Activated T-helper 9 cell treated with anti-CD3 and anti-CD28 coated beads, Interleukin-2, amount 50 U/mL, for 16 hours (primary cell): ENCODE measurements around the gene PRDM2.
"Not testable (repeated sequence)": the region's sequence is repeated elsewhere in the genome, so short reads cannot be mapped to it uniquely, and the experiment has no call there.

ENCODE experiments used
- DNase-seq: peaks from one replicate; pipeline ENCODE4 v3.0.0-alpha.2; 2020; ENCODE audit warnings: low read depth

The PRDM2 gene, protein sequence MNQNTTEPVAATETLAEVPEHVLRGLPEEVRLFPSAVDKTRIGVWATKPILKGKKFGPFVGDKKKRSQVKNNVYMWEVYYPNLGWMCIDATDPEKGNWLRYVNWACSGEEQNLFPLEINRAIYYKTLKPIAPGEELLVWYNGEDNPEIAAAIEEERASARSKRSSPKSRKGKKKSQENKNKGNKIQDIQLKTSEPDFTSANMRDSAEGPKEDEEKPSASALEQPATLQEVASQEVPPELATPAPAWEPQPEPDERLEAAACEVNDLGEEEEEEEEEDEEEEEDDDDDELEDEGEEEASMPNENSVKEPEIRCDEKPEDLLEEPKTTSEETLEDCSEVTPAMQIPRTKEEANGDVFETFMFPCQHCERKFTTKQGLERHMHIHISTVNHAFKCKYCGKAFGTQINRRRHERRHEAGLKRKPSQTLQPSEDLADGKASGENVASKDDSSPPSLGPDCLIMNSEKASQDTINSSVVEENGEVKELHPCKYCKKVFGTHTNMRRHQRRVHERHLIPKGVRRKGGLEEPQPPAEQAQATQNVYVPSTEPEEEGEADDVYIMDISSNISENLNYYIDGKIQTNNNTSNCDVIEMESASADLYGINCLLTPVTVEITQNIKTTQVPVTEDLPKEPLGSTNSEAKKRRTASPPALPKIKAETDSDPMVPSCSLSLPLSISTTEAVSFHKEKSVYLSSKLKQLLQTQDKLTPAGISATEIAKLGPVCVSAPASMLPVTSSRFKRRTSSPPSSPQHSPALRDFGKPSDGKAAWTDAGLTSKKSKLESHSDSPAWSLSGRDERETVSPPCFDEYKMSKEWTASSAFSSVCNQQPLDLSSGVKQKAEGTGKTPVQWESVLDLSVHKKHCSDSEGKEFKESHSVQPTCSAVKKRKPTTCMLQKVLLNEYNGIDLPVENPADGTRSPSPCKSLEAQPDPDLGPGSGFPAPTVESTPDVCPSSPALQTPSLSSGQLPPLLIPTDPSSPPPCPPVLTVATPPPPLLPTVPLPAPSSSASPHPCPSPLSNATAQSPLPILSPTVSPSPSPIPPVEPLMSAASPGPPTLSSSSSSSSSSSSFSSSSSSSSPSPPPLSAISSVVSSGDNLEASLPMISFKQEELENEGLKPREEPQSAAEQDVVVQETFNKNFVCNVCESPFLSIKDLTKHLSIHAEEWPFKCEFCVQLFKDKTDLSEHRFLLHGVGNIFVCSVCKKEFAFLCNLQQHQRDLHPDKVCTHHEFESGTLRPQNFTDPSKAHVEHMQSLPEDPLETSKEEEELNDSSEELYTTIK (N-terminal part only)

DNA sequence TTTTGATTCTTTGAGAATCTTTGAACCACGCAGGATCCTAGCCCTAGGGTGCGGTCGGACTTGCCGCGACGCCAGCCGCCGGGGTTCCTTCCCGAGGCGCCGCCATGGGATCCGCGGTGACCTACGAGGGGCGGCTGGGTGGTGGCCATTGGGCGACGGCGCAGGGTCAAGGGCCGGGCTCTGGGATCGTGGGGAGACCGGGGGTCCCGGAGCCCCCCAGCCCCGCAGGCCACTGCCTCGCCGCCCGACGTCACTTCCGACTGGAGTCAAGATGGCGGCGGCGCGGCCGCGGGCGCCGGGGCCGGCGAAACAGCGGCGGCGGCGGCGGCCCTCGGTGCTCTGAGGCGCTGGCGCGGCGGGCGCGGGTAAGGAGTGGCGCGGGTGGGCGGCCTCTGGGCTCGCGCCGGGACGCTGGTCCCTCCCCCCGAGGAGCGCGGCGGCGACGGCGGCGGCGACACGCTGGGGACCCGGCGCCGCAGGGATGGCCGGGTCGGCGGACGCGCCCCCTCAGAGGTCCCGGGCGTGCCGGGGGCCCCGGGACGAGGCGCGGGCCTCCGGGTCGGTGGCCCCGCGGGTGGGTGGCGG is at the start of gene PRDM2:
Gene PRDM2, plus strand, starts transcription at position 253 of the 585 bp plus-strand sequence. CDS start 15,418 bp downstream, outside the sequence.
- peak; percentile 50 for DNase-seq

DNA sequence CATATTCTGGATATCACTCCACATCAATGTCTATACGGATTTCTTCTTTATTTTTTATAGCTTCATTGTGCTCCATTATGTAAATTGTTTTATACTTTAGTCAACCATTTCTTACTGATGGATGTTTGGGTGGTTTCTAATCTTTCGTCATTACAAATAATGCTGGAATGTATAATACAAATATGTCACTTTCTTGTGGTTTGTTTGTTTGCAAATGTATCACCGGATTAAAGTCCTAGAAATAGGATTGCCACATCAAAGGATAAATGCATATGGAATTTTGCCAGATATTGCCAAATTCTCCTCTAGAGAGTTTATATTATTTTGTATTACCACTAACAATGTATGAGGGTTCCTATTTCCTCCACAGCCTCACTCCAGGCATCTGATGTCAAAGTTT is 48.7 kb upstream of the PRDM2 start:
- no peak for DNase-seq

DNA sequence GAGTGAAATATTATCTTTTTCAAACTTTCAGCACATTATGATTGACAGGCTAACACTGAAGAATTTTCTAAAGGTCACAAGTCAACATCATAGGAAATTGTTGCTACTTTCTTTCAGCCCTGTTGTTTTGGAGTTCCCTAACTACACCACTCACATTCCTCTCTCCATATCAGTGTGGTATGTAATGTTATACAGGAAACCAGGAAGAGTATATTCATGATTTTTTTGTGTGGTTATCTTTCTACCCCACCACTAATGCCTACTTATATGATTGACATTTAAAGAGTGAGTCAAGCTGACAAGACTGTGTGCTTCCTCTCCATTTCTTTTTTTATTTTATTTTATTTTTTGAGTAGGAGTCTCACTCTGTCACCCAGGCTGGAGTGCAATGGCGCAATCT is 47.8 kb upstream of the PRDM2 start:
- DNase-seq, result no peak

DNA sequence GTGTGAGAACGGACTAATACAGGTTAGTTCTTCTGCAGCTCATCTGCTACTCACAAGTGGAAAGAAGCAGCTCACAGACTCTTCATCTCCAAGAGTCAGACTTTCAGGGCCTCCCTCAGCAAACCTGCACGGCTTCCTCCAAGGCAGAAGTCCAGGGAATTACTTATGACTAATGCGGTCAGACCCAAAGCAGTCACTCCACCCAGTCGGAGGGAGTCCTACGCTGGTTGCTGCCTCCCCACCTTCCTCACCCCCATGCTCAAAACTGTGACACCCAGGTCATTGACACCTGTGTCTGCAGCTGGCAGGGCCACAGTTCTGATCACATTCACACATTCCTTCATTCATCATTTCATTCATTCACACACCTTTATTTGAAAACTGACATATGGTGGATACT is 38.4 kb upstream of the PRDM2 start:
- no peak for DNase-seq

DNA sequence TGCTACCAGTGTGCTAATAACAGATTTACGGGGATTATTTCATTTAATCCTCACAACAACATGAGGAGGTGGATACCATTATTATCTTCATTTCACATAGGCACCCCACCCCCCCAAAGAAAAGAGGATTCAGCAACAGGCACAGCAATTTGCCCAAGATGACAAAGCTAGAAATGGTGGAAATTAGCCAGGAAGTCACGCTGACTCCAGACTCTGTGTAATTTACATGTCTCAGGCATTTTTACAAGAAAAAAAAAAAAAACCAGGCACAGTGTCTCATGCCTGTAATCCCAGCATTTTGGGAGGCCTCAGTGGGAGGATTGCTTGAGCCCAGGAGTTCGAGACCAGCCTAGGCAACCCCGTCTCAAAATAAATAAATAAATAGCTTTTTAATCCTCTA is 37.5 kb upstream of the PRDM2 start:
- DNase-seq, result no peak

DNA sequence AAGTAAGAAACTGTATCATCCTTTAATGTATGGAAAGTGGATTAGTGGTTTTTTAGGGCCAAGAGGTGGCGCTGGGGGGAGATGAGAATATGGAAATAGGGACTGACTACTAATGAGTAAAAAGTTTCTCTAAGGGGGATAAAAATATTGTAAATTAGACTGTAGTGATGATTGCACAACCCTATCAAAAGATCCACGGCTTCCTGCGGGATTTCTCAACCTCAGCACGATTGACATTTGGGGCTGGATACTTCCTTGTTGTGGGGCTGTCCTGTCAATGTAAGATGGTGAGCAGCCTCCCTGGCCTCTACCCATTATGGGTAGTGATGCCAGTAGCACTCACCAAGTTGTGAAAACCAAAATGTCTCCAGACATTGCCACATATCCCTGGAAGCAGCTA is 36.0 kb upstream of the PRDM2 start:
- DNase-seq, result no peak

DNA sequence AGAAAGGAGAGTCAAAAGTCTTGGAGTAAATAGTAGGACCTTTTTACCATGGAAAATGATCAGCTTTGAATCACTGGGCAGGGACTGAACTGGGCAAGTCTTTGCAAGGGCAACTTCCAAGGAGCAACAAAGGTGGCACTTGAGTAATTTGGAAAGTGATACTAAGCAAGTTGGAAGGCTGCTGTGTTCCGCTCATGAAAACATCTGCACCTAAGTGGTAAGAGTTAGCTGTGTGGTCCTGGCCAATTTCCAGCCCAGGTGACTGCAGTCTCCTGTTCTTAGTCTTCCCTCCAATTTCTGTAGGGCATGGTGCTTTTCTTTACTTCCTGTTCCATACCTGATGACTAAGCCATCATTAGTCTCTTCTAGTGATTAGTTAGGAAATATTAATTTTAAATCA is 35.5 kb upstream of the PRDM2 start:
- DNase-seq, result no peak

DNA sequence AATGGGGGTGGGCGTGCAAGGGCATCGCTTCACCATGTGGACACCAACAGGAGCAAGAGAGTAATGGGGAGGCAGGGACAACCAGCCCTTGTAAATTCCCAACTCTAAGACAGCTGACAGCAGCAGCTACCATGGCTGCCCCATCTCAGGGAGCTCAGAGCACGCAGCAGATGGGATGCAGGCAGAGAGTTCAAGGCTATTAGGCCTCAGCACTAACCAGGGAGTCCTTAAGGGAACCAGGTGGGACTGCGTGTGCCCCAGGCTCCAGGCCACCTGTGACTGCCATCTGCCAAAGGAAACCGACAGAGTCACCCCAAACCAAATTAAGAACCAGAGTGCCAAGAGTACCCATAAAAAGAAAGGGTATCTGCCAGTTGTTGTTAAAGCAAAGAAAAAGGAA is 33.7 kb upstream of the PRDM2 start:
- no peak for DNase-seq

DNA sequence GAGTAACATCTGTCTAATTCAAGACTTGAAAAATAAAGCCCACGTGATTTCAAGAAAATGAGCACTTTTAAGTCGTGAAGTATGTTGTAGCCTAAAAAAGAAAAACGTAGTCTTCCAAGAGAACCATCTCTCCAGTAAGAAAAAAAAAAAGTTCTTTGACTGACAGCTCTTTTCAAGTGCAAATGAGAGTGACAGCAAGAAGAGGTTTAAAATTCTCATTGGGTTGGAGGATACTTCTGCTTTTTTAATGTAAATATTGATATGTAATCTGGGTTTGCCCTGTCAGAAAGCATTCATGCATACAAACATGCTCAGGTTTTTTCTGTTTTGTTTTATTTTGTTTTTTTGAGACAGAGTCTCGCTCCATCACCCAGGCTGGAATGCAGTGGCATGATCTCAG is 32.3 kb upstream of the PRDM2 start:
- no peak for DNase-seq

DNA sequence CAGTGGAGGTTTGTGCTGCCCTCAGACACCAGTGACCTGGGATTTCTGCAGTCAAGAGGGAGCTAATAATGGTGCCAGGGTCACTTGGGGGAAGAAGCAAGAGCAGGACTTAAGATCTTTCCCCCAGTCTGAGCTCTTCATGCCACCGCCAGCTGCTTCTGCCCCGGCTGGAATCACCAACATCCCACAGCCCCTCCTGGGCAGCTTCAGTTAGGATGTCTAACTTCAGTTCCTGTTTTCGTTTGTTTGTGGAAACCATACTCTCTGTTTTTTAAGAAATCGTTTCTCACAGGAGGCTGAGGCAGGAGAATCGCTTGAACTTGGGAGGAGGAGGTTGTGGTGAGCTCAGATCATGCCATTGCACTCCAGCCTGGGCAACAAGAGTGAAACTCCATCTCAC is 25.6 kb upstream of the PRDM2 start:
- DNase-seq, result no peak

DNA sequence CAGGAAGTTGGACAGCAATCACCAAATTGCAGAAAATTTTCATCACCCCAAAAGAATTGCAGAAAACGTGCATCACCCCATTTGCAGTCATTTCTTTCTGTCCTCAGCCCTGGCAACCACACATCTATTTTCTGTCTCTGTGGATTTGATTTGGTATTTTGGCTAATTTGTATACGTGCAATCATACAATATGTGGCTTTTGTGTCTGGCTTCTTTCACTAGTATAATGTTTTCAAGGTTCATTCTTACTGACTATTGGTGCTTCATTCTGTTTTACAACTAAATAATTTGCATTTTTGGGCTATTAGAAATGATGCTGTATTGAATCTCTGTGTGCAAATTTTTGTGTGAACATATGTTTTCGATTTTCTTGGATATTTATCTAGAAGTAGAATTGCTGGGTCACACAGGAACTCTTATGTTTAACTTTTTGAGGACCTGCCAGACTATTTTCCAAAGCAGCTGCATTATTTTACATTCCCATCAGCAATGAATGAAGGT is 24.8 kb upstream of the PRDM2 start:
- DNase-seq, result no peak

DNA sequence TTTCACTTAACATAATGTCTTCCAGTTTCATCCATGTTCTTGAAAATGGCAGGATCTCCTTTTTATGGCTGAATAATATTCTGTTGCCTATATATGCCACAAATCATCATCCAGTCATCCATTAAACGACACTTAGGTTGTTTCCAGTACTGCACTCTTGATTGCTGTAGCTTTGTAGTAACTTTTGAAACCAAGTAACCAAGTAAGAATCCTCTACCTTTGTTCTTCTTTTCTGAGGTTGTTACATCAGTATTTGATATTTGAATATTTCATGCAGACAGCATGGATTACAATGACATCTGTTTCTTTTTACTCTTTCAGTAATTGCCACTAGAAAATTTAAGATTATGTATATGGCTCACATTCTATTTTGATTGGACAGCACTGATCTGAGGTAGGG is 22.1 kb upstream of the PRDM2 start:
- no peak for DNase-seq

DNA sequence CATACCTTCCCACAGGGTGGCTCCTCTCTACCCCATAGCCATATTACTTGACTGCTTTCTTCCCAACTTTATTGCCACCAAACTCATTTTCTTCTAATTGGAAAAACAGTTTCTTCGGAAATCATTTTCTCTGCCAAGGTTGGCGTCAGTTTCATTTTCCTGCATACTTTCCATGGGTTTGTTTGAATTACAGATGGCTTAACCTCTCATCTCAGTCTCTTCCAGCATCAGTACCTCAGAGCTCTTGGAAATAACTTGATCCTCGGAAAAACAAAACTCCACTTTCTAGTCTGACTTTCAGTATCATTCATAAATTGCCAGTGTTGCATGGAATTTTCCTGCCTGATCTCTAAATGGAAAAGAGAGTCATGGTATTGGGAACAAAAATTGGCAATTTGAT is 20.3 kb upstream of the PRDM2 start:
- DNase-seq, result no peak

DNA sequence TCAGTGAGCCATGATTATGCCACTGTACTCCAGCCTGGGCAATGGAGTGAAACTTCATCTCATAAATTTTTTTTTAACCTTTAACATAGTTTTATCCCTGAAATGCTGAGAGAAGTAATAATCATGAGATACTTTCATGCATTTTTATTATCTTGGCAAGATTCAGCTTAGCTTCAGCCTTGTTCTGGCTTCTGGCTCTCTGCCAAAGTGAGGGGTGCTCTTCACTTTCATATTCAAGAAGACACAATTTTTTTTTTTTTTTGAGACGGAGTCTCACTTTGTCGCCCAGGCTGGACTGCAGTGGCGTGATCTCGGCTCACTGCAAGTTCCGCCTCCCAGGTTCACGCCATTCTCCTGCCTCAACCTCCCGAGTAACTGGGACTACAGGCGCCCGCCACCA is 19.4 kb upstream of the PRDM2 start:
- DNase-seq, result not testable (repeated sequence)

DNA sequence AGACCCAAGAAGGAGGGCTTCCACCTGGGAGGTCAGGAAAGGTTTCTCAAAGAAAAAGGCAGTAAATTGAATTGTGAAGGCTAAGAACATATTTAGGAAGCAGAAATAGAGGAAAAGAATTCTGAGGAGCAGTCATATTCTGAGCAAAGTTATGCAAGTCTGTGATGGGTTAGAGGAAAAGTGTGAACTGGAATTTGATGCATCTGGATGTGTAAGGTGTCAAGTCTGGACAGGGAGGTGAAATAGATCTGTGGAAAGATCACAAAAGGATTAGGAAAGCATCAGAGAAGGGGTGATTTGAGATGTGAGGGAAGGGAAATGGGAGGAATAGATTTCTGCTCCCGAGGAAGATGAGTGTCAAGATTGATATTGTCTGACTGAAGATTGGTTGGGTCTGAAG is 18.1 kb upstream of the PRDM2 start:
- no peak for DNase-seq

DNA sequence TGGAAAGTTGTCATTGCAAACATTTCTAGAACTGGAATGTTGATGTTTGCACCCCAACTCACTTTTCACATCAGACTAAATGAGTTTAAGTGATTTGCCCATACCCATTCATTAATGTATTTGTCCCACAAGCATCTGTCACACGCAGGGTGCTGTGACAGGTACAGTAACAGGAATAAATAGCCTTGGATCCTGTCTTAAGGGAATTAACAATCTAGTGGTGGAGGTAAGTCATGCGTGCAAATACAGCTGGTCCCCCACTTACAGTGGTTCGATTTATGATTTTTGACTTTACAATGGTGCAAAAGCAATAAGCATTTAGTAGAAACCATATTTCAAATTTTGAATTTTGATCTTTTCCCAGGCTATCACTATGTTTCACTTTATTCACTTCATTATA is 17.5 kb upstream of the PRDM2 start:
- no peak for DNase-seq

DNA sequence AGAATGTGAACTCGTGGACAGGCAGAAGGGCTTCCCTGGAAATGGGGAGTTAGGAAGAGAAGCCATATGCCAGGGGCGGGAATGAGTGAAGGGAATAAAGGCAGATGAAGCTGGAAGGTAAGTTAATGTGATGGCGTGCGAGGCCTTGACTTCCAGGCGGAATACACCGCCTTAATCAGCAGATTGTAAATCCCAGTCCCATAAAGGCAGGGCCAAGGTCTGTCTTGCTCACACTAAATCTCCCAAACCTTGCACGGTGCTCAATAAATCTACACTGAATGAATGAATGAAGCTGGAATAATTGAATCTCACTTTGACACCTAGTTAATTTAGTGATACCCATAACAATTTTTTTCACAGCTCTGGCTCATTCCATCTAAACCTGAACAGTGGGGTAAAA is 16.8 kb upstream of the PRDM2 start:
- no peak for DNase-seq

DNA sequence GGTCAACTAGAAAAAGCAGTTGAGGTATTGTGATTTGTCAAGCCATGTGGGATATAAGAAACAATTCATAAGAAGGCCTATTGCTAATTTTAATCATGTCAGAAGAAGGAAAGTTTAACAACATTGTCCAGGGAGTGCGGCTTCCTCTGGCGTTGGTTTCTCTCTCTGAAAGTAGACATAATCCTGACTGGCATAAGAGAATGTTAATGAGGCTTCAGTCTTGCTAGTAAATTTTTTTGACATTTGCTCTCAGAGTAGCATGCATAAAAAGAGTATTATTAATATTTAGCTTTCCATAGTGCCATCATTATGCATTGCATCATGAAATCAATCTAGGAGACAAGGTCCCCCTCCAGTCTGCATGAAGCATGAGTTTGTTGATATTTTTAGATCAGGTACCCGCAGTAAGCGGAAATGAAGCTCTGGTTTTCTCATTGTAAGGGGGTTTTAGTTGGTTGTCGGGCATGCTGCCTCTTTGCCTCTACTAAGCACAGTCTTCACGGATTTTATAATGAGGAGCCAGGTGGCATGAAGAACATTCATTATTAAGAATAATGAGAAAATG is 12.8 kb upstream of the PRDM2 start:
- DNase-seq, result no peak

DNA sequence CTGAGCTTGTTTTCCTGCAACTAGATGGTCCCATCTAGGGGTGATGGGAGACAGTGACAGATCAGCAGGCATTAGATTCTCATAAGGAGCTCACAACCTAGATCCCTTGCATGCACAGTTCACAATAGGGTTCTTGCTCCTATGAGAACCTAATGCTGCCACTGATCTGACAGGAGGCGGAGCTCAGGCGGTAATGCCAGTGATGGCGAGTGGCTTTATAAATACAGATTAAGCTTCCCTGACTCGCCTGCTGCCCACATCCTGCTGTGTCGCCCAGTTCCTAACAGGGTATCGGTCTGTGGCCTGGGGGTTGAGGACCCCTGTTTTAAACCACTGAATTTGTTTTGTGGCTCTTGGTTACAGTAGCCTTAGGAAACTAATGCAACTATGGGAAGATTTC is 6.9 kb upstream of the PRDM2 start:
- not testable (repeated sequence) for DNase-seq

DNA sequence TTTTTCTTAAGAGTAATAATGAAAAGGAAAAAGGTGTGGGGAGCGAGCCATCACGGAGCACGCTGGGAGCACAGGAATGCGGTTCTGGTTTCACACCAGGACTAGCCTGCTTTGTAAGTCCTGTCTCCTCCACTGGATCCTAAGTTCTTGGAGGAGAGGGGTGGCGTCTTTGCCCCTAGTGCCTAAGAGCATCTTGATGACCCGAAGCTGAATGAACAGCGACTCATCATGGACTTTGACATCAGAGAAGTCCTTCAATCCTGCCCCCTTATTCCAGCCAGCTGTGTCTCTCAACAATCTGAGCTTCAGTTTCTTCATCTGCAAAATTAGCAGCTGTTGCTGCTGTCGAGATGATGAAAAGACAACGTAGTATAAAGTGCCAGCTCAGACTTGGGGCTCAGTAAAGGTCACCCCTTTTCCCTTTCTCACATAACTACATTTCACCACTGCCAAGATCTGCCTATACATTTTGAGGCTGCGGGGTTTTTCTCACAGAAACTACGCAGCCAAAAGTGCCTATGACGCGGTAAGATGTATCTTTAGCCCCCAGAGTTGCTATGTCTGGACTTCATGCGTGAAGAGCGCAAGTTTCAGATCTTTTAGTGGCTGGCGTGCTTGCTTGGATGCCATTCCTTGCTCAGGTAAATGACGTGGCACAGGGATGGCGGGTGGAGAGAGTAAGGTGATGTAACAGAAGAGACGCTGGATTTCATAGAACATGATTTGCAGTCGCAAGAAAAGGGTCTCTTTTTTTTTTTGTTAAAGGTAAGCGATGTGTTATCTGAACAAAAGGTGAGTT is 4.9 kb upstream of the PRDM2 start:
- DNase-seq, result no peak

DNA sequence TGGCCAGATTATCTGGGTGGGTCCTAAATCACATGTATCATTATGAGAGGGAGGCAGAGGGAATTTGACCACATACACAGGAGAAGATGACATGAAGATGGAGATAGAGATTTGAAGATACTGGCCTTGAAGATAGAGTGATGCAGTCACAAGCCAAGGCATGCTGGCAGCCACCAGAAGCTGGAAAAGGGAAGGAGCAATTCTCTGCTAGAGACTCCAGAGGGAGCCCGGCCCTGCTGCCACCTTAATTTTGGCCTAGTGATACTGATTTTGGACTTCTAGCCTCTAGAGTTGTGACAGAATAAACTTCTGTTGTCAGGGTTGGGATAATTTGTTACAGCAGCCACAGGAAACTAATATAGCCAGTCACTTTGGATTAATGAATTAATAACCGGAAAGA is 2.2 kb upstream of the PRDM2 start:
- DNase-seq, result no peak
